SW 1271 (cell line): ENCODE results near the gene ZFHX3.

Source experiments
- DNase-seq, 2 experiments: peaks; one replicate each; lab custom pipeline; 2025; lab: John Stamatoyannopoulos, UW

The ZFHX3 gene

GRCh38 chr16:72974142-72974769 lies 73.7 kb downstream of the ZFHX3 start:
- no peak for DNase-seq

GRCh38 chr16:72972878-72973571 lies 74.9 kb downstream of the ZFHX3 start:
- DNase-seq, result no peak

GRCh38 chr16:72971370-72971769 lies 76.6 kb downstream of the ZFHX3 start:
- DNase-seq, result no peak

GRCh38 chr16:72970656-72971055 lies 77.3 kb downstream of the ZFHX3 start:
- no peak for DNase-seq

GRCh38 chr16:72969812-72970211 lies 78.1 kb downstream of the ZFHX3 start:
- DNase-seq, result no peak

GRCh38 chr16:72969146-72969545 lies 78.8 kb downstream of the ZFHX3 start:
- DNase-seq, result no peak

DNA sequence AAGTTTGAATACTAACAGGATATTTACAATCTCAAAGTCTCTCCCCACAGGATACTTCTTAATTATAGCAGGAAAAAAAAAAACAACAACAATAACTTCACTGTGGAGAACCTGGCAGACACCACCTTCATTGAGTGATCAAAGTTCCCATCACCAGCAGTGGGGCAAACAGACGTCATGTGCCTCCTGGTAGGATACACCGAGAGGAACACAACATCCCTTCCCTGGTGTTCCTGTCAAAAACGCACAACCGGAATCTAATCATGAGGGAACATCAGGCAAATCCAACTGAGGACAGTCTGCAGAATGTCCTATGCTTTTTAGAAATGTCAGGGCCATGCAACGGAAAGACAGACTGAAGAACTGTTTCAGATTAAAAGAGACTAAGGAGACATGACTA lies 80.0 kb downstream of the ZFHX3 start:
- no peak for DNase-seq

DNA sequence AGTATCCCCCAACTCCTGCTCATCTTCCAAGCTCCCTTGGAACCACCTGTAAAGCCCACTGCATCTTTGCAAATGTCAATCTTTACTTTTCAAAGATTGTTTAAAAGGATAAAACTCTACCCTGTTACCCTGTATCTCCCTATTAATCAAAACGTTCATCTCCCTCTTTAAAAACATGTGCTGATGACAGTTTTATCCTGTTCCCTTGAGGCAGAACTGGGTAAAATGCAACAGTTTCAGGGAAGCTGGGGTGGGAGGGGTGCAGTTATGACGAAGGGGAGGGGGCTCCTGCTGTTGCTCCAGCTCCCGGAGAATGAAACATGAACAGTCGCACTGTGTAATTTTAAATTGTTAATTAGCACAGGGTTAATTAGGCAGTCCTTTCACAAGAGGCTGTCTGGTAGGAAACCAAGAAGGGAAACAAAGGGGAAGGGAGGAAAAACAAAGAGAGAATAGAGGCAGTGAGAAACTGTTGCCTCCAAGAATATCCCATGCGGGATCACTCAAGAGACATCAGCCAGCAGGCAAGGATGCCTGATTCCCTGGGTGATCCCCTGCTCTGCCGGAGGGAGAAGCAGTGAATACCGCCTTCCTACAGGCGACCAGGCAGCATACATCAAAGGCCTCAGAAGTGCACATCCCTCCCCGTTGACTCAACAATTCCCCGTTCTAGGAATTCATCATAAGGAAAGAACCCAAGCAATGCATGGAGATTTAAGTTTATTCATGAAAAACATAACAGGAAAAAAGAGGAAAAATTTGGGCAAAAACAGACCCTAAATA lies 84.2 kb downstream of the ZFHX3 start:
- no peak for DNase-seq

DNA sequence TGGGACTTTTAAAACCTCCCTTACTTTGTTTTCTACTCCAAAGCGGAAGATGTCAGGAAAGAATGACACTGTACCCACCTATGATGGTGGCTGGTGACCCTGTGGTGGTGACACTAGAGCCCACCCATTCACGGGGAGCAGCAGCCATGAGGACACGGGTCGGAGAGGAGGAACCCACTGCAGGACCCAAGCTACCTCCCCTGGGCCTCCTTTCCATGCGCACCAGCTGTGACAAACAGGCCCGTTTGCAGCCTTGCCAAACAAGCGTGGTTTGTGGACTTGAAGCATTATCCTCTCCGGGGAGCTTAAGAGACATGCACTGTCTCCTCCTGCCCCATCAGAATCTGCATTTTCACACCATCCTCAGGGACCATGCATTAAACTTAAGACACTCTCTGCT lies 85.6 kb downstream of the ZFHX3 start:
- no peak for DNase-seq

GRCh38 chr16:72961863-72962262 lies 86.1 kb downstream of the ZFHX3 start:
- DNase-seq, result no peak

GRCh38 chr16:72961115-72961832 lies 86.7 kb downstream of the ZFHX3 start:
- DNase-seq, result no peak

DNA sequence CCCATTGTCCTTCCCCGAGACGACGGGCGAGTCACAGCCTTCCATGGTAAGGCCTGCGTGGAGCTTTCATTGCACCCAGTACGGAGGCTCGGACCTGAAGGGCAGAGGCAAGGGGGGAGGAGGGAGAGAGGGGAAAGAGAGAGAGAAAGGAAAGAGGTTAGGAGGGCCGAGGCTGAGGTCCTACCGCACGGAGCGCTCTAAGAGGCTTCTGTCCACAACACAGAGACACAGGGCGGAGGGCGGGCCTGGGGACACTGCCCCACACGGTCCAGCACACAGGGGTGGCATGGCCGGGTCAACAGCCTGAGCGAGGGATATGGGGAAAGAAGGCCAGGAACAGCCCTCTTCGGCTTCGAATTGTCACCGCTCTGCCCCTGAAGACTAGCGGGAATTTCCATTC lies 87.8 kb downstream of the ZFHX3 start:
- DNase-seq, result no peak

- DNase-seq, result no peak
These were observed 88.5 kb downstream of the ZFHX3 start for GRCh38 chr16:72959301-72959996.

GRCh38 chr16:72958522-72959076 lies 89.3 kb downstream of the ZFHX3 start:
- DNase-seq, result no peak

DNA sequence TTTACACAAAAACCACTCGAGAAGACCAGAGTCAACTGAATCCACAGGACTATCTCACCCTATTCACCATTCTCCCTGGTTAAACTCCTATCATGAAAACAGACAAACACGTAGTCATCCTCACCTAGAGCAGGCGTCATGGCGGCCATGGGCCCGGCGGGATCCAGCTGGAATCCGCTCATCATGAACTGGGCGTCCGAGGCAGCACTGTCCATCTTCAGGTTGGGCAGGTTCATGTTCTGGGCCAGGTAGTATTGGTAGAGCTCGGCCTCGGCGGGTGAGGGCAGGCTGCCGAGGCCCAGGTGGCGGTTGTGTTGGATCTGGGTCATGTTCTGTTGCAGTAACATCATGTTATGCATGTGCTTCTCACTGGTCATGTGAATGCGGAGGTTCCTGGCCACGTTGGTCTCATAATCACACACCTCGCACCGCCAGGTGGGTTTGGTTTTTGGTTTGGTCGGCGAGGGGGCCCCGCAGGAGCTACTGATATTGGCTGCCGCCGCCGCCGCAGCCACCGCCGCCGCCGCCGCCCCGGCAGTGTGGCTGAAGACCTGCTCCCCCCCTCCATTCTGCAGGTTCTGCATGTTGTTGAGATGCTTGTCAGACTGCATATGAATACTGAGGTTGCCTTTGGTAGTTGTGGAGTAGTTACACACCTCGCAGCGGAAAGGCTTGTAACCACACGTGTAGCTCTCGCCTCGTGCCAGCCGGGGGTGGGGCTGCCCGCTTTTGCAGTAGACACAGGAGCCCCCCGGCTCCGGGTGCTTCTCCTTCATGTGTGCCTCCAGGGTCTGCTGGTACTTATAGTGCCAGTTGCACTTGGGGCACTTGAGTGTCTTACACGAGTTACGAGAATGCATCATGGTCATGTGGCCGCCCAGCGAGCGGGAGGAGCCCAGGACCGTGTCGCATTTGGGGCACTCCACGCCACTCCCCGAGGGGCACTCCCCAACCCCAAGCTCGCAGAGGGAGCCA lies 90.3 kb downstream of the ZFHX3 start:
- no peak for DNase-seq

- DNase-seq, result no peak
These were observed 91.5 kb downstream of the ZFHX3 start for GRCh38 chr16:72956124-72957064.

DNA sequence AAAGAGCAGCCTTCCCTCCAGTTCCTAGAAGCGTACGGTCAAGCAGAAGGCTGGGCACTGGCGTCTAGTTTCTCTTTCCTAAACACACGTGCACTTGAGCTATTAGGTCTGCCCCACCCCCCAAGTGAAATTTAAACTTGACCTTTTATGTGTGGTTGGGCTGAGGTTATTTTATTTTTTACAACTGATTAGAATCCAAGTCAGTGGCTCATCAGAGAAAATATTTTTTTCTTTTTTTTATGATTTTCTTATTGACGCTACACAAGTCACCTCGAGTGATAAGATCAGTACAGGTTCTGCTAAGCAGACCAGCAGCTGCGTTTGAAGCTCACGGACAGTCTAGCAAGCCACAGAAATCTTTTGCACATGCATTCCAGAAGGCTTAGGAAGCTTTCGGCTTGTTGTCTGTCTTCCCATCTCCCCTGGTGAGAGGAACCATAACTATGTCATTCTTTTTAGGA lies 95.1 kb downstream of the ZFHX3 start:
- no peak for DNase-seq

DNA sequence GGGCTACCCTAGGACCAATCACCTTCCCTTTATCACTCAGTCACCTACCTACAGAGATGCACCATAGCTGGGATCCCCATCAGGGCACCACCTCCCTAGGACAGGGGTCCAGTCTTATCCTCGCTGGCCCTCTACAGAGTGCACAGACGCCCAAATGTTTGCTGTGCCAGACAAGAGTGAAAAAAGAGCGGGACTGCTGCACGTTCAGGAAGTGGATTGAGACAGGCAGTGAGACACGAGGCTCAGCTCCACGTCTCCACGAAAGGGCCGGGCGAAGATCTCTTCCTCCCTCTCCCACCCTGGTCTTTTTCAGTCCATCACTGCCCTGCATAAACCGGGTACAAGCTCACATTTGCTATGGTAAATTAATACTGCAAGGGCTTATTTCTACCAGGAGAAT lies 95.5 kb downstream of the ZFHX3 start:
- DNase-seq, result no peak

- no peak for DNase-seq
These were observed 96.0 kb downstream of the ZFHX3 start for GRCh38 chr16:72951916-72952315.
